Smooth muscle cell (in vitro differentiated cells): ENCODE measurements around the gene PDGFA. TPM values are rescaled to one million over a fixed set of nuclear protein-coding genes. Genes with fewer than 3 reads are reported as not detected.
A peak's percentile ranks its signal among the peaks of the same experiment; 100 is the strongest.

Source experiments
- DNase-seq: peaks from one replicate; lab custom pipeline; 2025; ENCODE audit not compliant: unreplicated experiment; lab: John Stamatoyannopoulos, UW
- H2AFZ ChIP-seq: fragments of 200-600 bp; sonication (generic); 2 replicates; pipeline ENCODE4 v1.6.0; 2016; ENCODE audit warnings: antibody characterized with exemption, low read depth, mild to moderate bottlenecking
- H3F3A ChIP-seq: fragments of 200-600 bp; sonication (generic); 2 replicates; pipeline ENCODE4 v1.6.0; 2017; ENCODE audit warnings: antibody characterized with exemption, low read depth
- H3K27ac ChIP-seq: fragments of 200-600 bp; sonication (generic); 2 replicates; pipeline ENCODE4 v1.5.1; 2016; ENCODE audit warnings: low read depth, mild to moderate bottlenecking
- H3K27me3 ChIP-seq: fragments of 200-600 bp; sonication (generic); 2 replicates; pipeline ENCODE4 v1.6.1; 2016; ENCODE audit warnings: low read depth, mild to moderate bottlenecking
- H3K36me3 ChIP-seq: fragments of 200-600 bp; sonication (generic); 2 replicates; pipeline ENCODE4 v1.5.1; 2016; ENCODE audit warnings: low read depth
- H3K4me1 ChIP-seq: fragments of 200-600 bp; sonication (generic); 2 replicates; pipeline ENCODE4 v1.5.1; 2016; ENCODE audit warnings: low read depth
- H3K4me2 ChIP-seq: fragments of 200-600 bp; sonication (generic); 2 replicates; pipeline ENCODE4 v1.6.0; 2016; ENCODE audit warnings: mild to moderate bottlenecking
- H3K4me3 ChIP-seq: fragments of 200-600 bp; sonication (generic); 2 replicates; pipeline ENCODE4 v1.5.1; 2016; ENCODE audit warnings: mild to moderate bottlenecking
- H3K79me2 ChIP-seq: fragments of 200-600 bp; sonication (generic); 2 replicates; pipeline ENCODE4 v1.6.0; 2016; ENCODE audit warnings: low read depth, mild to moderate bottlenecking
- H3K9ac ChIP-seq: fragments of 200-600 bp; sonication (generic); 2 replicates; pipeline ENCODE4 v1.6.0; 2016; ENCODE audit warnings: low read depth
- H3K9me3 ChIP-seq: fragments of 200-600 bp; sonication (generic); replicated peaks from 2 replicates; pipeline ENCODE4 v1.5.1; 2016; ENCODE audit warnings: low read depth
- H4K20me1 ChIP-seq: fragments of 200-600 bp; sonication (generic); 2 replicates; pipeline ENCODE4 v1.6.0; 2016; ENCODE audit warnings: low read depth
- CTCF ChIP-seq: fragments of 200-600 bp; sonication (generic); IDR thresholded peaks from 2 replicates; pipeline ENCODE4 v1.5.1; 2017; ENCODE audit warnings: borderline replicate concordance, mild to moderate bottlenecking, antibody characterized with exemption; ENCODE audit not compliant: insufficient read depth, poor library complexity, severe bottlenecking
- WGBS: methylation state at CpG from one replicate; pipeline ENCODE4 v1.1.7; 2016; ENCODE audit warnings: low lambda C conversion rate; 5-methylcytosine and 5-hydroxymethylcytosine counted together
- polyA plus RNA-seq: library from polyadenylated mRNA; unstranded; fragments of >200 nt; fragmentation: Nextera tagmentation; extraction: Ambion mirVana; gene quantifications from 2 replicates; pipeline ENCODE4 v1.2.1, GENCODE V29; 2016
- total RNA-seq: library from RNA; depleted of rRNA; stranded (reverse); fragments of >200 nt; gene quantifications from 2 replicates; pipeline ENCODE4 v1.2.3, GENCODE V29; 2014

Gene PDGFA
- total and polyA plus RNA-seq, 2 experiments from 2014 or later: 32.0 to 68.1 TPM

- peak; percentile 41 for DNase-seq
- H3K4me2 ChIP-seq: peak overlapping the region; percentile 74
- peak overlapping the region; percentile 92 for H3K9ac ChIP-seq
- no peaks in the 10 kb centered on the region for H3K9me3 ChIP-seq
- no peaks in the 10 kb centered on the region for H3K36me3 ChIP-seq
- H3K79me2 ChIP-seq: no peaks in the 10 kb centered on the region
- H3K27me3 ChIP-seq: no peaks in the 10 kb centered on the region
- H4K20me1 ChIP-seq: no peaks in the 10 kb centered on the region
- TF ChIP-seq CTCF: no peak
- H2AFZ ChIP-seq: no peak overlapping the region
- H3K4me3 ChIP-seq: no peak overlapping the region
- 59% methylated on average over 37 of the region's 37 CpGs for WGBS
- H3F3A ChIP-seq: peaks cover 13% of the 10 kb centered on the region
- peaks cover 24% of the 10 kb centered on the region for H3K4me1 ChIP-seq
- H3K27ac ChIP-seq: peak overlapping the region; percentile 98
Observed at GRCh38 chr7:538764-539685, 19.4 kb upstream of the PDGFA start.

GRCh38 chr7:537911-538634 lies 18.4 kb upstream of the PDGFA start:
- Histone ChIP-seq H2AFZ (no peak overlapping the region), H3K27ac (peak overlapping the region; percentile 98), H3F3A (peaks cover 8% of the 10 kb centered on the region), H3K9ac (peak overlapping the region; percentile 92), H3K4me2 (peak overlapping the region; percentile 74), H3K4me1 (peaks cover 24% of the 10 kb centered on the region), H3K36me3 (no peaks in the 10 kb centered on the region), H3K27me3 (no peaks in the 10 kb centered on the region), H4K20me1 (no peaks in the 10 kb centered on the region), H3K79me2 (no peaks in the 10 kb centered on the region), H3K4me3 (no peak overlapping the region), H3K9me3 (no peaks in the 10 kb centered on the region)
- 24% methylated on average over 20 of the region's 21 CpGs for WGBS
- no peak for TF ChIP-seq CTCF
- DNase-seq: peak; percentile 56

GRCh38 chr7:536231-536630 lies 16.6 kb upstream of the PDGFA start:
- Histone ChIP-seq H3K9ac (no peak overlapping the region), H3K27me3 (no peaks in the 10 kb centered on the region), H3K4me2 (no peak overlapping the region), H2AFZ (no peak overlapping the region), H3F3A (peaks cover 8% of the 10 kb centered on the region), H3K4me1 (peaks cover 18% of the 10 kb centered on the region), H3K36me3 (no peaks in the 10 kb centered on the region), H3K79me2 (no peaks in the 10 kb centered on the region), H3K27ac (no peak overlapping the region), H3K4me3 (no peak overlapping the region), H3K9me3 (no peaks in the 10 kb centered on the region), H4K20me1 (no peaks in the 10 kb centered on the region)
- no peak for DNase-seq
- TF ChIP-seq CTCF: no peak
- 97% methylated on average over 12 of the region's 12 CpGs for WGBS
